Panc1 (cell line): Measurements from ENCODE around the gene UBP1. TPM values are rescaled to one million over a fixed set of nuclear protein-coding genes. Genes with fewer than 3 reads are reported as not detected.
A peak's percentile ranks its signal among the peaks of the same experiment; 100 is the strongest.

ENCODE experiments used
- ATAC-seq: fragments of 200-7000 bp; cut with Tn5 transposase; 2 replicates; pipeline ENCODE4 v1.9.1; 2020; ENCODE audit warnings: mild to moderate bottlenecking, moderate library complexity
- BruUV-seq: library from RNA; stranded (reverse); fragments of 400-500 nt; replicated peaks from 2 replicates; lab custom pipeline; 2021; lab: Mats Ljungman, UMichigan
- CTCF ChIA-PET: fragments of 300-600 bp; sonication (Branson Sonifier 250); formaldehyde crosslinking; loops from one replicate; lab custom pipeline; 2022; ENCODE audit warnings: antibody characterized with exemption; lab: Charles Lee
- POLR2A ChIA-PET: fragments of 300-600 bp; sonication (Branson Sonifier 250); formaldehyde crosslinking; loops from one replicate; lab custom pipeline; 2022; ENCODE audit warnings: antibody characterized with exemption; lab: Charles Lee
- DNase-seq: peaks from one replicate; pipeline ENCODE4 v3.0.0-alpha.2; 2010; ENCODE audit warnings: low read depth, low spot score
- H3K27ac ChIP-seq: 2 replicates; pipeline ENCODE4 v1.5.1; 2011; ENCODE audit warnings: mild to moderate bottlenecking, low read length, inconsistent platforms
- H3K27me3 ChIP-seq: fragments of 200-500 bp; sonication (Bioruptor generic); 2 replicates; pipeline ENCODE4 v1.6.0; 2014; ENCODE audit warnings: low read length, inconsistent platforms; ENCODE audit not compliant: control insufficient read depth, insufficient read depth
- H3K36me3 ChIP-seq: fragments of 200-500 bp; sonication (Bioruptor generic); 2 replicates; pipeline ENCODE4 v1.5.1; 2014; ENCODE audit warnings: inconsistent platforms, mild to moderate bottlenecking, low read length, moderate library complexity; ENCODE audit not compliant: control insufficient read depth, insufficient read depth
- H3K4me1 ChIP-seq: 2 replicates; pipeline ENCODE4 v1.5.1; 2011; ENCODE audit warnings: inconsistent platforms, mild to moderate bottlenecking, low read length, moderate library complexity; ENCODE audit not compliant: control insufficient read depth, insufficient read depth
- H3K4me3 ChIP-seq, 2 experiments: 2 replicates each; pipeline ENCODE4 v1.5.1; 2011 to 2012; ENCODE audit warnings: low read depth in 2 of 2, low read length in 2 of 2, mild to moderate bottlenecking in 2 of 2, inconsistent platforms in 1 of 2, moderate library complexity in 1 of 2
- H3K9me3 ChIP-seq: fragments of 200-500 bp; sonication (Bioruptor generic); 2 replicates; pipeline ENCODE4 v1.5.1; 2014; ENCODE audit warnings: low read depth, mild to moderate bottlenecking, inconsistent platforms, low read length, moderate library complexity; ENCODE audit not compliant: control insufficient read depth, insufficient read depth
- CTCF ChIP-seq: fragments of 450-650 bp; IDR thresholded peaks from 2 replicates; pipeline ENCODE4 v1.5.1; 2017; ENCODE audit warnings: mild to moderate bottlenecking
- POLR2AphosphoS5 ChIP-seq: IDR thresholded peaks from 2 replicates; pipeline ENCODE4 v1.6.1; 2012; ENCODE audit warnings: mild to moderate bottlenecking, low read depth, low read length, moderate library complexity
- REST ChIP-seq, 2 experiments: IDR thresholded peaks; 2 replicates each; pipeline ENCODE4 v1.6.1; 2011 to 2012; ENCODE audit warnings: low read depth in 2 of 2, control low read depth in 1 of 2, low read length in 1 of 2, mild to moderate bottlenecking in 1 of 2, moderate library complexity in 1 of 2; ENCODE audit not compliant: insufficient read depth in 1 of 2
- SIN3A ChIP-seq: IDR thresholded peaks from 2 replicates; pipeline ENCODE4 v1.6.1; 2012; ENCODE audit warnings: low read depth, mild to moderate bottlenecking, low read length, moderate library complexity, borderline replicate concordance; ENCODE audit not compliant: insufficient read depth
- TCF7L2 ChIP-seq: IDR thresholded peaks from 2 replicates; pipeline ENCODE4 v1.6.1; 2011; ENCODE audit warnings: mild to moderate bottlenecking, low read depth, low read length, inconsistent platforms
- in situ Hi-C: cut with HindIII; loops from 2 replicates; pipeline ENCODE4 v1.10.0; 2016; ENCODE audit warnings: low sequenced_read_pairs, low pct_unique_long_range_greater_than_20kb
- intact Hi-C: fragments of 100-400 bp; cut with micrococcal nuclease; formaldehyde crosslinking; loops from one replicate; pipeline ENCODE4 v1.10.0; 2022; ENCODE audit not compliant: unreplicated experiment
- total RNA-seq: library from RNA; stranded (reverse); gene quantifications from one replicate; pipeline ENCODE4 v1.2.1, GENCODE V29; 2021; ENCODE audit not compliant: unreplicated experiment

UBP1 gene
- total RNA-seq, 1 experiment from 2014 or later, result 62.4 TPM

- POLR2A ChIA-PET, result interaction anchor here (0.5 to 0.8 kb wide), 3 partner anchors 13 to 352 kb away, joined by 3 to 7 read pairs (median 3); no protein-coding TSS in a partner anchor
- TSS peak; percentile 98 for BruUV-seq
Observed at GRCh38 chr3:33441225-33441976, 1.2 kb upstream of the UBP1 start.

GRCh38 chr3:33439546-33440327 lies 468 bp downstream of the UBP1 start:
- Histone ChIP-seq H3K4me3 (peak overlapping the region; percentile 82 to 85), H3K9me3 (no peaks in the 10 kb centered on the region), H3K27me3 (no peaks in the 10 kb centered on the region), H3K27ac (peak overlapping the region; percentile 89), H3K4me1 (peaks cover 11% of the 10 kb centered on the region), H3K36me3 (no peaks in the 10 kb centered on the region; the same call in 1 of the 2 replicates)
- TF ChIP-seq REST (IDR thresholded peaks at IDR 0.05; ENCODE audit: insufficient read depth in 1 of 2, low read depth in 2 of 2, low read length in 1 of 2), result no peak
- peak; percentile 36 for TF ChIP-seq CTCF
- 0 out of 2 replicates have a peak, but pooled peaks have one; percentile 47 for TF ChIP-seq POLR2AphosphoS5
- no peak for TF ChIP-seq TCF7L2
- TF ChIP-seq SIN3A, result peak; percentile 48; the same call in 1 of the 2 replicates
- POLR2A ChIA-PET, result interaction anchor here (0.7 kb wide), 1 partner anchor 106 kb away, joined by 3 read pairs; no protein-coding TSS in a partner anchor
- in situ Hi-C loops (no loop called here), intact Hi-C loops (no loop called here)
- DNase-seq (no peak), ATAC-seq (peak; percentile 2; the same call in 1 of the 2 replicates)
- no TSS peak for BruUV-seq
- CTCF ChIA-PET, result no interaction called here

More at GRCh38 chr3:33441225-33441976, 1.2 kb upstream of the UBP1 start:
- ATAC-seq (no peak), DNase-seq (no peak)
- no peak for TF ChIP-seq CTCF
- no peaks in the 10 kb centered on the region for H3K9me3 ChIP-seq
- H3K4me3 ChIP-seq, result peak overlapping the region; percentile 78 to 92
- H3K4me1 ChIP-seq, result peaks cover 11% of the 10 kb centered on the region
- intact Hi-C loops (no loop called here), in situ Hi-C loops (no loop called here)
- H3K36me3 ChIP-seq, result no peaks in the 10 kb centered on the region; the same call in 1 of the 2 replicates
- CTCF ChIA-PET, result no interaction called here
- no peaks in the 10 kb centered on the region for H3K27me3 ChIP-seq
- peak overlapping the region; percentile 98 for H3K27ac ChIP-seq
